Vagina (tissue), 2 donors: ENCODE measurements around the gene SLC30A3.

Source experiments
- CTCF ChIP-seq, 3 experiments: fragments of 450-650 bp in 2 of 3; fragments of 200-600 bp in 1 of 3; sonication (generic) in 1 of 3; IDR thresholded peaks; one replicate each; pipeline ENCODE4 v1.5.1; 2017 to 2019; ENCODE audit warnings: antibody characterized with exemption in 3 of 3, mild to moderate bottlenecking in 2 of 3, moderate library complexity in 2 of 3
- POLR2AphosphoS5 ChIP-seq, 2 donors: sonication (generic); formaldehyde crosslinking; IDR thresholded peaks; one replicate each; pipeline ENCODE4 v1.9.0; 2017; ENCODE audit warnings: antibody characterized with exemption in 2 of 2, mild to moderate bottlenecking in 2 of 2, low read depth in 1 of 2; ENCODE audit not compliant: insufficient read depth in 1 of 2

- TF ChIP-seq CTCF (IDR thresholded peaks at IDR 0.05) (no peak), POLR2AphosphoS5 (IDR thresholded peaks at IDR 0.05; ENCODE audit: insufficient read depth in 1 of 2, low read depth in 1 of 2) (no peak)
Observed at GRCh38 chr2:27241761-27242613, 20.9 kb downstream of the SLC30A3 start.
